ENCODE results near the gene CNP.

The CNP gene

DNA sequence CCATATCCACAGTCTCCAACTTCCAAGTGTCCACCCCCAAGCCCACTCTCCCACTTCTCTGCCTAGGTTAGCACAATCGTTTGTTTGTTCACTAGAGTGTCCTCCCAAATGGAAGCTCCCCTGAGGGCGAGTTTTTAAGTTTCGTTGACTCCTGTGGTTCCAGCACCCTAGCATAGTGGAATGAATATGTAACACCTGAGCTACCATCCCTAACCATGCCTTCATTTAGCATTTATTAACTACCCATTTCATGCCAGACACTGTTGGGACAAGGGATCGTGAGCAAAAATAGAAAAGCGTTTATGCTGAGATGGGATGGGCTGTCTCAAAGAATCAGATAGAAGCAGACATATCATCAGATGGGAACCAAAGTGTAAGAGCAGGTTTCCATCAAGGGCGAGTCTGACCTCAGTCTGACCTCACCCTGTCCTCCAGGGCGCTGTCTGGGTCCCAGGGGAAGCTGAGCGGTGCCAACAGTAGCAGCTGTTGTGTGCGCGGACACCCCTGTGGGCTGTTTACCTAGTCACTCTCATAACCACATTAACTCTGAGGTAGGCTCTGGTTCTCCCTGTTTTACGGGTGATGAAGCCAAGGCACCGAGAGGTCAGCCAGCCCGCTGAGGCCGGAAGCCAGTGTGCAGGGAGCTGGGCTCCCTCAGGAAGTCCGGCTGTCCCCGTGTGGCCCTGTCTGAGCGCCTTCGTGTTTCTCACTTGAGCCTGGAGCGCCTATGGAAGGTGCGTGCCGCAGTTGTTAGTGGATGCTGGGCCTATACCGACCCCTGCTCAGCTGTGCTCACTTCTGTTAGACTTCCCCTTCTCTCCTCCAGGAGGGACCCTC lies 6.2 kb downstream of the CNP start:
- no peak for DNase-seq (ENCODE audit: low read depth, low spot score)

DNA sequence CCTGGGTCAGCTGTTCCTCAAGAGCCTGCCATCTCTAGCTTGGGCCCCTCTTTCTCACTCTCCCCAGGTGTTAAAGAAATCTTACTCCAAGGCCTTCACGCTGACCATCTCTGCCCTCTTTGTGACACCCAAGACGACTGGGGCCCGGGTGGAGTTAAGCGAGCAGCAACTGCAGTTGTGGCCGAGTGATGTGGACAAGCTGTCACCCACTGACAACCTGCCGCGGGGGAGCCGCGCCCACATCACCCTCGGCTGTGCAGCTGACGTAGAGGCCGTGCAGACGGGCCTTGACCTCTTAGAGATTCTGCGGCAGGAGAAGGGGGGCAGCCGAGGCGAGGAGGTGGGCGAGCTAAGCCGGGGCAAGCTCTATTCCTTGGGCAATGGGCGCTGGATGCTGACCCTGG lies 6.8 kb downstream of the CNP start:
- no peak for DNase-seq (ENCODE audit: low read depth, low spot score)

- no peak for DNase-seq (ENCODE audit: low read depth, low spot score)
These were observed 7.4 kb downstream of the CNP start for GRCh38 chr17:41974031-41974430.

DNA sequence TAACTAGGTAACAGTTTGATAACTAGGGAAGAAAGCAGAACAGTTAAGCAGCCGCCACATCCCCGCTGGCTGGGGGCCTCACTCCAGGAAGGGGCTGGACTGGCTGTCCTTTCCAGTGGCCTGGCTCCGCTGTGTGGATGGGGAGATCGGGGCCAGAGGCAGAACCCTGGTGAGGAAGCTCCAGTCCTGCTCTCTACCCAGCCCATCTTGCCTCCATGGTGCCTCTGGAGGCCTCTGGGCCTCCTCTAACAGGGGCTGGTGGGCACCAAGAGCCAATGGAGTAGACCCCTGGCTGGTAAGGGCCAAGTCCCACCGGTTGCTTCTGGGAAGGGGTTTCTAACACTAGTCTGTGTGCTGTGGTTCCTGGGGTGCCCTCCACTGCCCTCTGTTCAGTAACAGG lies 8.1 kb downstream of the CNP start:
- DNase-seq (ENCODE audit: low read depth, low spot score) = no peak

DNA sequence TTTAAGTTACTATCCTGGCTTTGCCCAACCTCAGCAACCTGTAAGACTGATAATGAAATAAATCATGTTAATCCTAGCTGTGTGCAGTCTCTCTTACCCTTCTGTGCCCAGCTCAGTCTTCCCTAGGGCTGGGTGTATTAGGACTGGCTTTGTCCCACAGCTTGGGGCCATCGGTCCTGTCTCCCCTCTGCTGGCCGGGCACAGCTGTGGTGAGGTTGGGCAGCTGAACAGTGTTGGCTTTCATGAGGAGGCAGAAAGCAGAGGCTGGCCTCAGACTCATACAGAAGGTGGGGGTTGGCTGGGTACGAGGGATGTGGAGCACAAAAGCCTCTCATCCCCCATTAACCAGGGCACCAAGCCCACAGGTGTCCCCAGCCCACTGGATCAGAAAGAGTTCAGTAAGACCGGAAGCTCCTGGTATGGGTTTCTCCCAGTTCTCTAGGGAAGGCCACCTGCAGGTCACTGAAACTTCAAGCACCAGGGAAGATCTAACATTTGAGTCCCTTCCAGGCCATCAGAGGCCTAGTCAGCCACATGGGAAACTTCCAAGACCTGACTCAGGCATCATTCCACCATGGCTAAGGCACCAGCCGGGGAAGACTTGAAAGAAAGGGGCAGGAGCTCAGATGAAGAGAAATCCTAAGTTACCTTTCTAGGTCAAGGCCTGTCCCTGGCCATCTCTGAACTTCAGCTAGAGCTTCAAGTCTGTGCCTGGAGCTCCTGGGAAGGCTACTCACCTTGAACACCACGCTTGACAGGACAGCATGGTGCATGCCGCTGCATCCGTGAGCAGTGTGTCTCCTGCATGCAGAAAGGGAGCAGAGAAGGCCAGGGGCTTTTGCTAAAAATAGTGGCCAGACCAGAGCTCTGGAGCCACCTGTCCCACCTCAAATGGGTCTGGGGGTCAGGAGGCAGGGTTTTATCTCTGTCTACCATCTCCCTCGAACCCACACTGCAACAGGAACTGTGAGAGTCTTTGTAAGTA lies 8.8 kb downstream of the CNP start:
- no peak for DNase-seq (ENCODE audit: low read depth, low spot score)

DNA sequence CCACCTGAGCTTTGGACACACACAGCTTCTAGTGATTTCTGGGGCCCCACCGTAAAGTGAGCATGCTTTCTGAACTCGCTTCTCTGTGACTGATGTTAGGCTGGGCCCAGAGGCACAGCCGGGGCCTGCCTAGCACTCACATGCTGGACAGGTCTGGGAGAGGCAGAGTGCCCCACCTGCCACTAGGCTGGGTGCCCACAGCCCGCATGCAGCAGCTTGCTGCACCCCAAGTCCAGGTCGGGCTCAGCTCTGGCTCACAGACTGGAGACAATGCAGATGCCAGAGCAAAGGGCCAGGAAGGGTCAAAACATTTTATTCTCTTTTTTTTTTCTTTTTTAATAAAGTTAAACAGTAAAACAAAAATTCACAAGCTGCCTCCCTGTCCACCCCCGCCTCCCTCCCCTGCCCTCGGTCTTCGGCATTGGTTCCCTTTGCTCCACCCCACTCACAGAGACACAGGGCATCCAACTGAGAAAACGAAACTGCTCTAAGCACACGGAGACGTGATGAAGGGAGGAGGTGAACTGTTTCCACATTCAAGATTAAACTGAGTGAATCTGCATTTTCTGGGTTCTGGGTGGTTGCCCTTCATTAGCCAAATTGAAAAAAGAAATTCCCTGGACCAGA lies 9.7 kb downstream of the CNP start:
- DNase-seq (ENCODE audit: low read depth, low spot score) = no peak

GRCh38 chr17:41977991-41978390 lies 11.4 kb downstream of the CNP start:
- DNase-seq (ENCODE audit: low read depth, low spot score) = no peak

DNA sequence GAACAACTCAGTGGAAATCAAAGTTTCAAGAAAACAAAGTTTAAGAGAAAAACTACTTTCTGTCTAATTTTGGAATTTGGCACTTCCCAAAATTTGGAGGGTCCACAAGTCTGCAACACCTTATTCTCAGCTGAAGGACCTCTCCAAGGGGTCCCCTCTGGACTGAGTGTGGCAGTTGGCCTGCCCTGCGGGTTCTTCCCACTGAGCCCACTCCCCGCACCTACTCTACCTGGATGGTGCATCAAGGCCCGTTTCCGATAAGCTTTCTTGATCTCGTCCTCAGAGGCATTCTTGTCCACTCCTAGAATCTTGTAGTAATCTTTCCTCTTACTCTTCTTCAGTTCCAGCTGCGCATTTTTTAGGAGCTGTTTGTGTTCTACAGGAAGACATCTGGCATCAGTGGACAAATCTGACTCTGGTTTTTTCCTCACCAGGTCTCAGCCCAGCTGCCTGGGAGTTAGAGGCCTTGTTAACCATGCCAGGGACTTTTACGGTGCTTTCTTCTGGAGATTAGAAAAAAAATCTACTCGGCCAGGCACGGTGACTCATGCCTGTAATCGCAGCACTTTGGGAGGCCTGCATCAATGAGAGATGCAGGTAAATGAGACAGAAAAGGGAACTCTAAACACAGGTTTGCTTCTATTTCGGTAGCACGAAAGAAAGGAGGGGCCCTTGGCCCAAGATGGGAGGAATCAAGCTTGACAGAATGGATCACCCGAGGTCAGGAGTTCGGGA lies 15.6 kb downstream of the CNP start:
- no peak for DNase-seq (ENCODE audit: low read depth, low spot score)

DNA sequence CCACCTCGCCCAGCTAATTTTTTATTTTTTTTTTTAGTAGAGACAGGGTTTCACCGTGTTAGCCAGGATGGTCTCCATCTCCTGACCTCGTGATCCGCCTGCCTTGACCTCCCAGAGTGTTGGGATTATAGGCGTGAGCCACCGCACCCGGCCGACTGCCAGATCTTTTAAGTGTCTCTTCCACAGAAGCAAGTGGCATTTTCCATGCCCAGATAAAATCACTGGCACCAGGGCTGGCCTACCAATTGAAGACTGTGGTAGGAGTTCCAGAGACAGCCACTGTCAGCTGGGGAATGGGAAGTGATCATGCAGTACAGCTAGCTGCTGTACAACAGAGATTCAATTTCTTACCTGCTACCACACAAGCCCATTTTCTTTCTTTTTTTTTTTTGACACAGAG lies 17.9 kb downstream of the CNP start:
- DNase-seq (ENCODE audit: low read depth, low spot score) = no peak

DNA sequence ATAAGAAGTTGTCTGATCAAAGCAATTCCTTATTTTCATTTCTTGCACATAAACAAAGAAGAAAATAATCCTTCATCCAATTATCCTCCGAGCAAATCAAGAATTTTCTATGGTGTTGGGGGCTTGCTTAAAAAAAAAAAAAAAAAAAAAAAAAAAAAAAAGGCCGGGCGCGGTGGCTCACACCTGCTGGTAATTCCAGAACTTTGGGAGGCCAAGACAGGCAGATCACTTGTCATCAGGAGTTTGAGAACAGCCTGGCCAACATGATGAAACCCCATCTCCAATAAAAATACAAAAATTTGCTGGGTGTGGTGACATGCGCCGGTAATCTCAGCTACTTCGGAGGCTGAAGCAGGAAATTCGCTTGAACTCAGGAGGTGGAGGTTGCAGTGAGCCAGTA lies 19.3 kb downstream of the CNP start:
- DNase-seq (ENCODE audit: low read depth, low spot score) = no peak

DNA sequence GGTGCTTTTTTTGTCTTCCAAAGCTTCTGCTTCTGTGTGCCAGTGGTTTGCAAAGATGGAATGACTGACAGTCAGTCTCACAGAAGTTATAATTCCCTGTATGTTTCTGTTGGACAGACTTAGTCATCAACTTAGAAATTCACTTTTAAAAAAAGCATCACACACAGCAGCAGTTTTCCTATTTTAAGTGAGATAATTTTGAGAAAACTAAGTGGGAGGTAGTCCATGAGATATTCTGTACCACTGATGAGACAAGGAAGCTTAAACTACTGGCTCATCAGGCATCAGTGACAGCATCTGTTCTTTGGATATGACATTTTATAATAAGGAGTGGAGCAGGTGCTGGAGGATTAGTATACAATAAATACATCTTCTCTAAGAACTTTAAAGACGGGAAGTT lies 20.0 kb downstream of the CNP start:
- no peak for DNase-seq (ENCODE audit: low read depth, low spot score)

GRCh38 chr17:41987642-41988041 lies 21.0 kb downstream of the CNP start:
- no peak for DNase-seq (ENCODE audit: low read depth, low spot score)

DNA sequence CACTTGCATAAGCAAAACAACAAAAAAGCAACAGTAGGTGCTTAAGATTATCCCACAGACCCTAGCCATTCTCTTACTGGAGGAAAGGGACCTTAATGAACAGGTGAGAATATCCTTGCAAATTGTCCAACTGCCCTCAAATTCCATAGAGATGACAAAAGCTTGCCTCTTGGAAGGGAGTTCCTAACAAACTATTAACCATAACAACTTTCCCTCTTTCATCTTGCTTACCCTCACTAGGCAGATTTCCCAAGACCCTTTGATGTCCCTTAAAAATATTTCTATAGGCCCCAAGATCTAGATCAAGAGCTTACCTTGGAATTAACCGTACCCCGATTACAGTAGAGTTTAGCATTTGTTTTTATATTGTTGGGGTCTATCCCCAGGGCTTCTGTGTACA lies 21.8 kb downstream of the CNP start:
- DNase-seq (ENCODE audit: low read depth, low spot score) = no peak

GRCh38 chr17:41989702-41990419 lies 23.3 kb downstream of the CNP start:
- no peak for DNase-seq (ENCODE audit: low read depth, low spot score)

GRCh38 chr17:41992576-41992975 lies 26.0 kb downstream of the CNP start:
- no peak for DNase-seq (ENCODE audit: low read depth, low spot score)

DNA sequence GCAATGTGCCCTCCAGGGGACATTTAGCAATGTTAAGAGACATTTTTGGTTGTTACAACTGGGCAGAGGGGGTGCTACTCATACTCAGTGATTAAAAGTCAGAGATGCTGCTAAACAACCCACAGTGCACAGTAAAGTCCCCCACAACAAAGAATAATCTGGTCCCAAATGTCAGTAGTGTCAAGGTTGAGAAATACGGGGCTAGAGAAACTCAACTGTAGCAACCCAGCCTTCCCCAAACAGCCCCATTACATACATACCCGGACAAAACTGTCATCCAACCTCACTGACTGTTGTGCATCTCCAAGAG lies 30.2 kb downstream of the CNP start:
- no peak for DNase-seq (ENCODE audit: low read depth, low spot score)

DNA sequence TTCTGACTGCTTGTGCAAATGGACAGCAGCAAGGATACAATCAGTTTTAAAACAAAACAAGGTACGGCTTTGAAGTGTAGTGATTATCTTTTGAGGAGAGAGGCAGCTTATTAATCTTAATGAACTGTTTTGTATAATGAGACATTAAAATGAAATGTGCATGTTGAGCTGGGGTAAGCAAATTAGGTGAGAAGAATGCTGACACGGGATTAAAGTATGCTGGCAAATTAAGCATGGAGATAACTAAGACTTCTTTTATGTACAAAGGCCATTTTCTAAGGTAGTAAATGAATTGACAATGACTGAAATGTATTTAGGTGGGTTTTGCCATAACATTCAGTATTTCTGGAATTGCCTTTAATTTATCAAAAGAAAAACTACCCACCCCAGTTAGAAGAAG lies 31.9 kb downstream of the CNP start:
- no peak for DNase-seq (ENCODE audit: low read depth, low spot score)

- no peak for DNase-seq (ENCODE audit: low read depth, low spot score)
These were observed 34.0 kb downstream of the CNP start for GRCh38 chr17:42000413-42001133.

GRCh38 chr17:42001729-42002128 lies 35.1 kb downstream of the CNP start:
- no peak for DNase-seq (ENCODE audit: low read depth, low spot score)

DNA sequence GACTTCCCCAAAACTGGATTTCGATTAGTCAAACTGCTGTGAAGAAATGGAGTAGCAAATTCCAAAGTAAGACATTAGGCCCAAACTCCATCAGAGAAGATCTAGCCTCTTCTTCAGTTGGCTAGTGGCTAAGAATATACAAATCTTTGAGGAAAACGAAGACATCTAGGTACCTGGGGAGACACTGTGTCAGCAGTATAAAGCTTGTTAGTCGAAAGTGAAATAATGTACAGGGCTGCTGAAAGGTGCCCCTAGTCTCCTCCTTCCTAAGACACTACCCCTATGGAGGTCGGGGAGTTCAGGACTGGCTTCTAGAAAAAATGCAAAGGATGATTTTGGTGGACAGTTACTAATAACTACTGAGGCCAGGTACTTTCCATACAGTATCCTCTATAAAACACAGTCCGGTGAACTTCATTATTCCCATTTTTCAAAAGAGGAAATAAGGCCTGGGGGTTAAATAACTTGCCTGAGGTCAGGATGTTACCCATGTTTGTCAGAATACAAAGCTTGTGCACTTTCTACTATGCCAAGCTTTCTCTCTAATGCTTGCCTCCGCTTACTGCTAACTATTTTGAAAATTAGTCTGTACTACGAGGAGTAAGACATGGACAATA lies 35.7 kb downstream of the CNP start:
- no peak for DNase-seq (ENCODE audit: low read depth, low spot score)

All from iPS DF 19.7 (cell line).